Measurements from ENCODE around the gene PFN3. TPM values are rescaled to one million over a fixed set of nuclear protein-coding genes. Genes with fewer than 3 reads are reported as not detected.

The PFN3 gene
- total RNA-seq, 2 donors from 2014 or later, result not detected

DNA sequence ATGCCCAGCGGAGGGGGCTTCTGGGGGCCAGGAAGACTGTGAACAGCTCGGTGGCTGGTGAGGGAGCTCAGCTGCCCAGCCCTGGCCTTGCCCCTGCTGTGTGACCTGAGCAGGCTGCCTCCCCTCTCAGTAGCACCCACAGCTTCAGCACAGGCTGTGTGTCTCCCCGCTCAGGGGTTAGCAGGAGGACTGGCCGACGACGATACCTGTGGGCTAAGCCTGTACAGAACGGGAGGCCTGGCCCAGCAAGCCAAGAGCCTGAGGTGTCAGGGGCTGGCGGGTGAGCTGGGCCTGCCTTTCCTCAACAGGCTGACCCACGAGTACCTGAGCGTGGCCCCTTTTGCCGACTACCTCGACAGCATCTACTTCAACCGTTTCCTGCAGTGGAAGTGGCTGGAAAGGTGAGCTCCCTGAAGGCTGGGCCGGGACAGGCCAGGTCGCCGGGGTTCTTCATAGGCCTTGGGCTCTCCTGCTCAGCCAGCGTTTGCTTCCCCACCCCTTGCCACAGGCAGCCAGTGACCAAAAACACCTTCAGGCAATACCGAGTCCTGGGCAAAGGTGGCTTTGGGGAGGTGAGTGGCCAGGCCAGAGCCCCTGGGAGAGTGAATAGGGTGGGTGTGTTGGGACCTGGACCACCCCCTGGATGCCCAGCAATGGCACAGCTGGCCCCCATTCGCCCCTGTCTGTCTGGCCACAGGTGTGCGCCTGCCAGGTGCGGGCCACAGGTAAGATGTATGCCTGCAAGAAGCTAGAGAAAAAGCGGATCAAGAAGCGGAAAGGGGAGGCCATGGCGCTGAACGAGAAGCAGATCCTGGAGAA, 32.6 kb upstream of the PFN3 start:
- no peak for DNase-seq
- H3K4me1 Mint-ChIP-seq, result peaks cover 62% of the 10 kb centered on the region
- H3K27ac Mint-ChIP-seq, result peak overlapping the region; percentile 98
- no peak for ATAC-seq
- peak overlapping the region; percentile 77 for H3K4me3 Mint-ChIP-seq
- no peaks in the 10 kb centered on the region for H3K9me3 ChIP-seq (ENCODE audit: control insufficient read depth, low read length, poor library complexity, severe bottlenecking)
- H3K36me3 Mint-ChIP-seq (ENCODE audit: low read depth), result peaks cover 7% of the 10 kb centered on the region
- H3K27me3 Mint-ChIP-seq, result no peaks in the 10 kb centered on the region

- no peaks in the 10 kb centered on the region for H3K9me3 ChIP-seq (ENCODE audit: control insufficient read depth, low read length, poor library complexity, severe bottlenecking)
- Mint-ChIP-seq H3K27ac (peak overlapping the region; percentile 98), H3K27me3 (no peaks in the 10 kb centered on the region), H3K4me1 (peaks cover 61% of the 10 kb centered on the region), H3K36me3 (ENCODE audit: low read depth) (peaks cover 7% of the 10 kb centered on the region), H3K4me3 (peak overlapping the region; percentile 93)
- no peak for ATAC-seq
- no peak for DNase-seq
Observed at GRCh38 chr5:177432143-177432838, 31.8 kb upstream of the PFN3 start.

GRCh38 chr5:177431317-177432142, 31.1 kb upstream of the PFN3 start:
- ATAC-seq (peak; percentile 46), DNase-seq (peak; percentile 46 to 63 (median 56))
- Mint-ChIP-seq H3K4me1 (peaks cover 55% of the 10 kb centered on the region), H3K36me3 (ENCODE audit: low read depth) (peaks cover 5% of the 10 kb centered on the region), H3K27me3 (no peaks in the 10 kb centered on the region), H3K4me3 (peak overlapping the region; percentile 93), H3K27ac (peak overlapping the region; percentile 98)
- no peaks in the 10 kb centered on the region for H3K9me3 ChIP-seq (ENCODE audit: control insufficient read depth, low read length, poor library complexity, severe bottlenecking)

- peak overlapping the region; percentile 98 for H3K27ac Mint-ChIP-seq
- peak overlapping the region; percentile 93 for H3K4me3 Mint-ChIP-seq
- no peaks in the 10 kb centered on the region for H3K9me3 ChIP-seq (ENCODE audit: control insufficient read depth, low read length, poor library complexity, severe bottlenecking)
- H3K36me3 Mint-ChIP-seq (ENCODE audit: low read depth), result peaks cover 7% of the 10 kb centered on the region
- no peaks in the 10 kb centered on the region for H3K27me3 Mint-ChIP-seq
- H3K4me1 Mint-ChIP-seq, result peaks cover 57% of the 10 kb centered on the region
- no peak for ATAC-seq
- DNase-seq, result no peak
Observed at GRCh38 chr5:177430972-177431316, 30.5 kb upstream of the PFN3 start.

GRCh38 chr5:177430140-177430951, 29.9 kb upstream of the PFN3 start:
- no peaks in the 10 kb centered on the region for H3K27me3 Mint-ChIP-seq
- H3K9me3 ChIP-seq (ENCODE audit: control insufficient read depth, low read length, poor library complexity, severe bottlenecking), result no peaks in the 10 kb centered on the region
- no peak for ATAC-seq
- peaks cover 7% of the 10 kb centered on the region for H3K36me3 Mint-ChIP-seq (ENCODE audit: low read depth)
- H3K4me1 Mint-ChIP-seq, result peaks cover 61% of the 10 kb centered on the region
- H3K27ac Mint-ChIP-seq, result peak overlapping the region; percentile 98
- H3K4me3 Mint-ChIP-seq, result peak overlapping the region; percentile 93
- DNase-seq, result peak in 1 of 3 donors; percentile 5

DNA sequence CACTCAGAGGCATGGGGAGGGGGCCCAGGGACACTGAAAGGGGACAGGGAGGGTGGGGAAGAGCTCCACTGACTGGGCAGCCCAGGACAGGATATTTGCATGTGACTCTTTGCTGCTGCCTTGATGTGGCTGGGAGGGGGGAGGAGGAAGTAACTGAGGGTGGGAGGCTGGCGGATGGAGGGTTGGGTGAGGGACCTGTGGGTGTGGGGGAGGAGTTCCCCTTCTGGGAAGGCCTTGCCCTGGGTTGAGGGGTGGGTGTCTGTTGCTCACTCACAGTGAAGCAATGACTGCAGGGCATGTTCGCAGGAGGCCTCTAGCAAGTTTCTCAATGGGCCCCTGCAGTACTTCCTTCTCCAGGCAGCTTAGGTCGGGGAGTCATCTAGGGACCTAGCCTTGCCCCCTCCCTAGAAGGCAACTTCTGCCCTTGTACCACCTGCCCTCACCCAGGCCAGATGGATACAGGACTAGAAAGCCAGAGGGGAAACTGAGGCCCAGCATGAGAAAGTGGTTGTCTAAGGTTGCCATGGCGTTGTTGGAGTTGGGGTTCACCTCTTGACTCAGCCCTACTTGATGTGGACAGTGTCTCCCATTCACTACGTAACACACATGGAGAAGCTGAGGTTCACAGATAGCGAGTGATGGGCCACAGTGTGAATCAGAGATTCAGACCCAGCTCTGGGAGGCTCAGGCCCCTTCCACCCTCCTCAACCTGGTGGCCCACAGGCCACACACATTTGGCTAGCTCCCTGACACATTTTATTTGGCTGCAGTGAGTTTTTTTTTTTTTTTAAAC, 29.0 kb upstream of the PFN3 start:
- no peaks in the 10 kb centered on the region for H3K9me3 ChIP-seq (ENCODE audit: control insufficient read depth, low read length, poor library complexity, severe bottlenecking)
- no peaks in the 10 kb centered on the region for H3K27me3 Mint-ChIP-seq
- peak overlapping the region; percentile 98 for H3K27ac Mint-ChIP-seq
- peaks cover 58% of the 10 kb centered on the region for H3K4me1 Mint-ChIP-seq
- DNase-seq (peak; percentile 64 to 79 (median 67)), ATAC-seq (peak; percentile 39)
- H3K36me3 Mint-ChIP-seq (ENCODE audit: low read depth), result peaks cover 7% of the 10 kb centered on the region
- peak overlapping the region; percentile 93 for H3K4me3 Mint-ChIP-seq

DNA sequence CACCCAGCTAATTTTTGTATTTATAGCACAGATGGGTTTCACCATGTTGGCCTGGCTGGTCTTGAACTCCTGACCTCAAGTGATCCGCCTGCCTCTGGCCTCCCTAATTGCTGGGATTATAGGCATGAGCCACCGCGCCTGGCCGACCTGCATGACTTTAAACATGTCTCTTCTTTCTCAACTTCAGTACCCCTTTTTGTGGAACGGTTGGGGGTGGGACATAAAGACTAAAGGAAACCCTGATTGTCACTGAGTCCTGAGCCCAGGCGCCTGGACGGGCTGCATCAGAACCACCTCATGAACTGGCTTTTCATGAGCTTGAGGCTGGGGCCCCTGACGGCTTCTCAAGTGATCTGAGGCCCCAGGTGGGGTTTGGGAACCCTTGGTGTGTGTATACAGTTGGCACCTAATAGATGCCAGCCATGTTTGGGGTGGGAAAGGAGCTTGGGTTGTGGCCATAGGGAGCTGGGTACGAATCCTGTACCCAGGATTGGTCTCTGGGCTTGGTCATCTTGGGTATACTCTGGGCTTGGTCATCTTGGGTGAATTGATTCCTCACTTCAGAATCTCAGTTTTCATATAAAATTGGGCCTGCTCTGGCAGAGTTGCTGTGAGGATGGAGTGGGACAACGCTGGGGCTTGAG, 28.2 kb upstream of the PFN3 start:
- Mint-ChIP-seq H3K36me3 (ENCODE audit: low read depth) (peaks cover 7% of the 10 kb centered on the region), H3K27ac (peak overlapping the region; percentile 98), H3K4me1 (peaks cover 51% of the 10 kb centered on the region), H3K27me3 (no peaks in the 10 kb centered on the region), H3K4me3 (peak overlapping the region; percentile 93)
- no peak for ATAC-seq
- H3K9me3 ChIP-seq (ENCODE audit: control insufficient read depth, low read length, poor library complexity, severe bottlenecking), result no peaks in the 10 kb centered on the region
- DNase-seq, result no peak

DNA sequence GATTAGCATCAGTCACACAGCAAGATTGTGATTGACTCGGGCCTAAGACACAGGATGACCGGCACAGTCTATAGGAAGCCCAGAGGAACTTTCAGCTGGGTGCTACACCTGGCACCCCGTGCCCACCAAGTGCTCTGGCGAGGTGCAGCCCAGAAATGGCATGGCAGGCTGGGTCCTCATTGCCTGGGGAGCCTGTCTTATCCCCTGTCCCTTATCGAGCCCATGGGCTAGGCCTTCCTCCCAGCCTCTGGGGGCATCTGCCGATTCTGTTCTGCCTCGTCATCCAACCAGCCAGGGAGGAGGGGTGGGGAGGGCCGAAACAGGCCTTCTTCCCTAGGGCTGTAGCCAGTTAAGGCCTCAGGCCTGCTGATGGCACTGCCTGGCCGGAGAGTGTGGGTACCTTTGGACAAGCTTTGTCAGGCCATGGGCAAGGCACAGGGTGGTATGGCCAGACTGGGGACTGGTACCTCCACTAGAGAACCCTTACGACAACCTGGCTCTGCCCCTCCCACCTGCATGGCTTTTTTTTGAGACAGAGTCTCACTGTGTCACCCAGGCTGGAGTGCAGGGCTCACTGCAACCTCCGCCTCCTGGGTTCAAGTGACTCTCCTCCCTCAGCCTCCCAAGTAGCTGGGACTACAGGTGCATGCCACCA, 27.6 kb upstream of the PFN3 start:
- H3K4me1 Mint-ChIP-seq, result peaks cover 49% of the 10 kb centered on the region
- H3K36me3 Mint-ChIP-seq (ENCODE audit: low read depth), result peaks cover 5% of the 10 kb centered on the region
- peak overlapping the region; percentile 93 for H3K4me3 Mint-ChIP-seq
- ATAC-seq, result no peak
- peak overlapping the region; percentile 98 for H3K27ac Mint-ChIP-seq
- no peaks in the 10 kb centered on the region for H3K27me3 Mint-ChIP-seq
- H3K9me3 ChIP-seq (ENCODE audit: control insufficient read depth, low read length, poor library complexity, severe bottlenecking), result no peaks in the 10 kb centered on the region
- peak in 1 of 3 donors; percentile 8 for DNase-seq

DNA sequence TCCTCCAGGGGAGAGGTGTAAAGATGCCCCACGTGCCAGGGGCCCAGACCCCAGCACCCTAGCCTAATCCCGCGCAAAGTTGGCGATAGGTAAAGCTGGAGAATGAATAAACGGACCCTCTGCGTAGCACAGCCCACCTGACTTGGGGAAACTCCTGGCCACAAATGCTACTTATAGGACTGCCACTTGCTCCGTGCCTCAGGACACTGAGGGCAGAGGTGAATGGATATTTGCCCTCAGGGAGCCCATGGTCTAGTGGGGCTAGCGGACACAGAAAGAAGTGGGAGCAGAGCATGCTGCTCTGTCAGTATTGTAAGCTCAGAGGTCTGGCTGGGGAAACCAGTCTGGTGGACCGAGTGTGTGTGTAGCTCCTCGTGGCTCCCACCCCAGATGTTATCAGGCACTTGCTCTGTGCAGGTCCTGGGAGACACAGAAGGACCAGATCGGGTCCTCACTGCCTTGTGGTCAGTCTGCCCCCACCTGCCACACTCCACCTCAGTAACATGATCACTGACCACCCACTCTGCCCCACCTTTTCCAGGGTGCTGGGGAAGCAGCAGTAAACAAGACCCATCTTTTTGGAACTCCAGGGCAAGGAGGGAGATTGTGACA, 26.9 kb upstream of the PFN3 start:
- H3K36me3 Mint-ChIP-seq (ENCODE audit: low read depth), result peaks cover 5% of the 10 kb centered on the region
- peak overlapping the region; percentile 98 for H3K27ac Mint-ChIP-seq
- H3K27me3 Mint-ChIP-seq, result no peaks in the 10 kb centered on the region
- no peaks in the 10 kb centered on the region for H3K9me3 ChIP-seq (ENCODE audit: control insufficient read depth, low read length, poor library complexity, severe bottlenecking)
- ATAC-seq (no peak), DNase-seq (no peak)
- H3K4me1 Mint-ChIP-seq, result peaks cover 46% of the 10 kb centered on the region
- H3K4me3 Mint-ChIP-seq, result peak overlapping the region; percentile 93

DNA sequence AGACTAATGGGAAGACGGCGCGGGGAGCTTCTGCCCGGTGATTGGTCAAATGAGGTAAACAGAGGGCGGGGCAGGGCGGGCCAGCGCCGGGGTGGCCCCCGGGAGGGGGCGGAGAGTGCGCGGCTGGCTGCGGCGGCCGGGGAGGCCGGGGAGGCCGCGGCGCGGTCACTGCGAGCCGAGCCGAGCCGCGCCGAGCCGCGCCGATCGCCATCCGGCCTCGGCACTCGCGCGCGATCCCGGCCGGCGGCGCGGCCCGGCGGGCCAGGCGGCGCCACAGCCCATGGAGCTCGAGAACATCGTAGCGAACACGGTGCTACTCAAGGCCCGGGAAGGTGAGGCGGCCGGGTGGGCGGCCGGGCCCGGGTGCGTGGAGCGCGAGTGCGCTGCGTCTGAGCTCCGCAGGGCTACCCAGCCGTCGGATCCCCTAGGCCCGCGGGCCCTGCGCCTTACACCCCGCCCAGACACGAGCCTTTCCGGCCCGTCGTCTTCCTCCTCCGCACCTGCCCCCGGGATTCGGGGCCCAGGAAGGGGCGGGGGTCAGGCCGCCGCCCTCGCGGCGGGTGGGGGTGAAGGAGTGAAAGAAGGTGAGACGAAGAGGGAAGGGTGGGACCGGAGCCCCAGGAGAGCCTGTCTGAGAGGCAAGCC, 26.2 kb upstream of the PFN3 start, which contains the start of gene GRK6:
Gene GRK6, plus strand, starts transcription at position 111 of the 645 bp plus-strand sequence. Its CDS starts 170 bp downstream, at position 281.
- no peaks in the 10 kb centered on the region for H3K9me3 ChIP-seq (ENCODE audit: control insufficient read depth, low read length, poor library complexity, severe bottlenecking)
- DNase-seq, result peak; percentile 50 to 64 (median 60)
- Mint-ChIP-seq H3K27me3 (no peaks in the 10 kb centered on the region), H3K36me3 (ENCODE audit: low read depth) (peaks cover 5% of the 10 kb centered on the region), H3K4me1 (peaks cover 42% of the 10 kb centered on the region), H3K4me3 (peak within 1 kb of the TSS; percentile 99), H3K27ac (peak within 1 kb of the TSS; percentile 98)
- peak; percentile 5 for ATAC-seq
